Epithelial cell of esophagus (primary cell): ENCODE data around the gene WDR70.
"Not testable (repeated sequence)": the region's sequence is repeated elsewhere in the genome, so short reads cannot be mapped to it uniquely, and the experiment has no call there.

Experiments used
- DNase-seq: peaks from one replicate; pipeline ENCODE4 v3.0.0; 2010; ENCODE audit warnings: low read depth
- H3K4me3 ChIP-seq: 2 replicates; pipeline ENCODE4 v1.5.1; 2011; ENCODE audit warnings: mild to moderate bottlenecking, low read length, control low read depth
- TF ChIP-seq, protein P1 (sequence below): IDR thresholded peaks from 2 replicates; pipeline ENCODE4 v1.5.1; 2011; ENCODE audit warnings: low read depth, mild to moderate bottlenecking, low read length, control low read depth, inconsistent platforms; ENCODE audit not compliant: insufficient read depth; ENCODE audit errors: missing control alignments

The WDR70 gene

DNA sequence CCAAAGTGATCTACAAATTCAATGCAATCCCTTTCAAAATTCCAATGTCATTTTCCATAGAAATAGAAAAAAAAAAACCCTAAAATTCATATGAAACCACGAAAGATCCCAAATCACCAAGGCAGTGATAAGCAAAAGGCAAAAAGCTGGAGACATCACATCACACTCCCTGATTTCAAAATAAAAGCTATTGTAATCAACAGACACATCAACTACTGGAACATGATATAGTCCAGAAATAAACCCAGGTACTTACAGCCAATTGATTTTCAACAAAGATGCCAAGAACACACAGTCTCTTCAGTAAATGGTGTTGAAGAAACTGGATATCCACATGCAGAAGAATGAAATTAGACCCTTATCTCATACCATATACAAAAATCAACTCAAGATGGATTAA lies 224.0 kb downstream of the WDR70 start:
- TF ChIP-seq, protein P1, sequence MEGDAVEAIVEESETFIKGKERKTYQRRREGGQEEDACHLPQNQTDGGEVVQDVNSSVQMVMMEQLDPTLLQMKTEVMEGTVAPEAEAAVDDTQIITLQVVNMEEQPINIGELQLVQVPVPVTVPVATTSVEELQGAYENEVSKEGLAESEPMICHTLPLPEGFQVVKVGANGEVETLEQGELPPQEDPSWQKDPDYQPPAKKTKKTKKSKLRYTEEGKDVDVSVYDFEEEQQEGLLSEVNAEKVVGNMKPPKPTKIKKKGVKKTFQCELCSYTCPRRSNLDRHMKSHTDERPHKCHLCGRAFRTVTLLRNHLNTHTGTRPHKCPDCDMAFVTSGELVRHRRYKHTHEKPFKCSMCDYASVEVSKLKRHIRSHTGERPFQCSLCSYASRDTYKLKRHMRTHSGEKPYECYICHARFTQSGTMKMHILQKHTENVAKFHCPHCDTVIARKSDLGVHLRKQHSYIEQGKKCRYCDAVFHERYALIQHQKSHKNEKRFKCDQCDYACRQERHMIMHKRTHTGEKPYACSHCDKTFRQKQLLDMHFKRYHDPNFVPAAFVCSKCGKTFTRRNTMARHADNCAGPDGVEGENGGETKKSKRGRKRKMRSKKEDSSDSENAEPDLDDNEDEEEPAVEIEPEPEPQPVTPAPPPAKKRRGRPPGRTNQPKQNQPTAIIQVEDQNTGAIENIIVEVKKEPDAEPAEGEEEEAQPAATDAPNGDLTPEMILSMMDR: no peak
- H3K4me3 ChIP-seq: no peak overlapping the region
- DNase-seq: no peak

DNA sequence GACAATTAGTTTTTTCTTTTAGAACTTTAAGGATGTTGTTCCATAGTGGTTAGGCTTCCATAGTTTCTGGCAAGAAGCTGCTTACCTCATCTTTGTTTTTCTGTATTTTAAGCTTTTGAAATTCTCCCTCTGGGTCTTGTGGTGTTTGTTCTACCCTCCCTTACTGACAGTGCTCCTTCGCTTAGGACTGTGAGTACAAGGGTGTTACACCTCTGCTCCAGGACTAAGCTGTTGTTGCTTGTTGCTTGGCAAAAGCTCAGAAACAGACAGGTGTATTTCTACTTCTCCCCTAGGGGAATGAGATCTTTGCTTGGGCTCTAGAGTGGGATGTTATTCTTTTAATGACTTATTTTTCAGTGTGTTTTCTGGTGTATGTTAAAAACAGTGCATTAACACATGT lies 225.2 kb downstream of the WDR70 start:
- no peak for DNase-seq
- TF ChIP-seq, protein P1: no peak

DNA sequence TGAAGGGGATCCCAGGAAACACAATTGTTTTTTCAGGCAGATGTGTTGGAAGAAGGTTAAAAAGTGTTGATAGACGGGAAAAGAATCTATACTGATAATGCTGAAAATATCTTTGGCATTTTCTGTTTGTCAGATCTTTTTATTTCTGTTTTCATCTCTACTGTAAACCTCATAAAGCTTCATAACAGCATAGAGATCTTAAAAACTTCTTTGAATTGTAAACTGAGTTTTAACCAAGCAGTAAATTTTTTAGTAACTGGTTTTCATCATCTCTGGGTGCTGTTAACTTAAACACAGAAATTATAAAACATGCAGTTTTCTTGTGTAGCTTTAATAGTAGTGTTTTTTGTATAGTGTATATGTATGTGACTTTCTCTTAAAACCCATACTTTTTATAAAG lies 227.0 kb downstream of the WDR70 start:
- TF ChIP-seq, protein P1: no peak
- no peak overlapping the region for H3K4me3 ChIP-seq
- DNase-seq: no peak

More for the DNA sequence above, 225.2 kb downstream of the WDR70 start:
- no peak overlapping the region for H3K4me3 ChIP-seq

DNA sequence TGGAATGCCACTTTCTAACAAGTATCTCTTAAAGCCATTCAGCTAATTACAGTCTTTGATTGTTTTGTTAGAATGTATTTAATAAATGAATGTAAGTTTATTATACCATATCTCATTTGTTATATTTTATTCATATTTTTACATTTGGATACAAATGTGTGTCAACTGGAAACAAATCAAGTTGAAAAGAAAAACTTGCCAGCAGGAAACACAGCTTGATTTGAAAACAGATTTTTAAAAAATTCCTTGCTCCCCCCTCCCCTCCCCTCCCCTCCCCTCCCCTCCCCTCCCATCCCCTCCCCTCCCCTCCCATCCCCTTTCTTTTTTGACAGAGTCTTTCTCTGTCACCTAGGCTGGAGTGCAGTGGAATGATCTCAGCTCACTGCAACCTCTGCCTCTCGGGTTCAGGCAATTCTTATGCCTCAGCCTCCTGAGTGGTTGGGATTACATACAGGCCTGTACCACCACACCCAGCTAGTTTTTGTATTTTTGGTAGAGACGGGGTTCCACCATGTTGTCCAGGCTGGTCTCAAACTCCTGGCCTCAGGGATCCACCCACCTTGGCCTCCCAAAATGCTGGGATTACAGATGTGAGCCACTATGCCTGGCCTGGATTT lies 227.6 kb downstream of the WDR70 start:
- H3K4me3 ChIP-seq: no peak overlapping the region
- TF ChIP-seq, protein P1: no peak
- DNase-seq: no peak

DNA sequence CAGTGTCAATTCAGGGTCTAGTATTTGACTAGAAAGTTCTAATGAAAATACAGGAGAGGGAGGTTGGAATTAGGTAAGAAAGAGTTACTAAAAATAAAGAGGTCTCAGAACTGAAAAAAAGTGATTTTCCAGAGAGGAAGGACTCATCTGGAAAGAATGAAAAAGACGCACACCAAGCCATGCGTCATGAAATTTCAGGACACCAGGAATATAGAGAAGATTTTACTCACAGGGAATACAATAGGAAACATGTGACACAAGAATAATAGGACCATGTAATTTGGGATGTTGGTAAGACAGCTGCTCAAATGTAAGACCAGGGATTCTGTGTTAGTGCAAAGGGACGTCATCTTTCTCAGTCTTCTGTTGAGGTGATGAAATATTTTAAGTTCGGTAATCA lies 236.1 kb downstream of the WDR70 start:
- no peak overlapping the region for H3K4me3 ChIP-seq
- DNase-seq: peak; percentile 5

DNA sequence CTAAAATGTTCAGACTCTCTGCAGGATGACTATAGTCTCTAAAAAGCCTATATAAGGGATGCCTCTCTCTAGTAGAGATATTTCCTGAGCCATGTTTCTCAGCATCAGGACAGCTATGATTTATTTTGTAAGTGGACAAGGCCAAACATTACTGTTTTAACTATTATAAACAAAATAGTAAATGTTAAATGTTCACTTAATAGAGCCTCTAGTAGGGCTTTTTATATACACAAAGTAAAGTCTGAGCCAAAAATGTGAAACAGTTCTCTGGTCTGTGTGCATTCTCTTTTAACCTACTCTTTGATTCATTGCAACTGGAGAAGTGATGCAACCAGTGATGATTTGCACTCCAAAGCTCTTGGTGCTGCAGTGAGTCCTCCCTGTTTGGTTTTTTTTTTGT lies 240.2 kb downstream of the WDR70 start:
- TF ChIP-seq, protein P1: no peak
- H3K4me3 ChIP-seq: no peak overlapping the region
- peak; percentile 21 for DNase-seq

More for the DNA sequence above, 236.1 kb downstream of the WDR70 start:
- TF ChIP-seq, protein P1: no peak

DNA sequence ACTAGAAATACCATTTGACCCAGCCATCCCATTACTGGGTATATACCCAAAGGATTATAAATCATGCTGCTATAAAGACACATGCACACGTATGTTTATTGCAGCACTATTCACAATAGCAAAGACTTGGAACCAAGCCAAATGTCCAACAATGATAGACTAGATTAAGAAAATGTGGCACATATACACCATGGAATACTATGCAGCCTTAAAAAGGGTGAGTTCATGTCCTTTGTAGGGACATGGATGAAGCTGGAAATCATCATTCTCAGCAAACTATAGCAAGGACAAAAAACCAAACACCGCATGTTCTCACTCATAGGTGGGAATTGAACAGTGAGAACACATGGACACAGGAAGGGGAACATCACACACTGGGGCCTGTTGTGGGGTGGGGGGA lies 243.2 kb downstream of the WDR70 start:
- not testable (repeated sequence) for DNase-seq, H3K4me3 ChIP-seq
